Smooth muscle cell (in vitro differentiated cells): ENCODE data around the gene GMDS. TPM values are rescaled to one million over a fixed set of nuclear protein-coding genes. Genes with fewer than 3 reads are reported as not detected.

ENCODE experiments used
- DNase-seq: peaks from one replicate; lab custom pipeline; 2025; ENCODE audit not compliant: unreplicated experiment; lab: John Stamatoyannopoulos, UW
- H2AFZ ChIP-seq: fragments of 200-600 bp; sonication (generic); 2 replicates; pipeline ENCODE4 v1.6.0; 2016; ENCODE audit warnings: antibody characterized with exemption, low read depth, mild to moderate bottlenecking
- H3F3A ChIP-seq: fragments of 200-600 bp; sonication (generic); 2 replicates; pipeline ENCODE4 v1.6.0; 2017; ENCODE audit warnings: antibody characterized with exemption, low read depth
- H3K27ac ChIP-seq: fragments of 200-600 bp; sonication (generic); 2 replicates; pipeline ENCODE4 v1.5.1; 2016; ENCODE audit warnings: low read depth, mild to moderate bottlenecking
- H3K27me3 ChIP-seq: fragments of 200-600 bp; sonication (generic); 2 replicates; pipeline ENCODE4 v1.6.1; 2016; ENCODE audit warnings: low read depth, mild to moderate bottlenecking
- H3K36me3 ChIP-seq: fragments of 200-600 bp; sonication (generic); 2 replicates; pipeline ENCODE4 v1.5.1; 2016; ENCODE audit warnings: low read depth
- H3K4me1 ChIP-seq: fragments of 200-600 bp; sonication (generic); 2 replicates; pipeline ENCODE4 v1.5.1; 2016; ENCODE audit warnings: low read depth
- H3K4me2 ChIP-seq: fragments of 200-600 bp; sonication (generic); 2 replicates; pipeline ENCODE4 v1.6.0; 2016; ENCODE audit warnings: mild to moderate bottlenecking
- H3K4me3 ChIP-seq: fragments of 200-600 bp; sonication (generic); 2 replicates; pipeline ENCODE4 v1.5.1; 2016; ENCODE audit warnings: mild to moderate bottlenecking
- H3K79me2 ChIP-seq: fragments of 200-600 bp; sonication (generic); 2 replicates; pipeline ENCODE4 v1.6.0; 2016; ENCODE audit warnings: low read depth, mild to moderate bottlenecking
- H3K9ac ChIP-seq: fragments of 200-600 bp; sonication (generic); 2 replicates; pipeline ENCODE4 v1.6.0; 2016; ENCODE audit warnings: low read depth
- H3K9me3 ChIP-seq: fragments of 200-600 bp; sonication (generic); replicated peaks from 2 replicates; pipeline ENCODE4 v1.5.1; 2016; ENCODE audit warnings: low read depth
- H4K20me1 ChIP-seq: fragments of 200-600 bp; sonication (generic); 2 replicates; pipeline ENCODE4 v1.6.0; 2016; ENCODE audit warnings: low read depth
- WGBS: methylation state at CpG from one replicate; pipeline ENCODE4 v1.1.7; 2016; ENCODE audit warnings: low lambda C conversion rate; 5-methylcytosine and 5-hydroxymethylcytosine counted together
- polyA plus RNA-seq: library from polyadenylated mRNA; unstranded; fragments of >200 nt; fragmentation: Nextera tagmentation; extraction: Ambion mirVana; gene quantifications from 2 replicates; pipeline ENCODE4 v1.2.1, GENCODE V29; 2016
- total RNA-seq: library from RNA; depleted of rRNA; stranded (reverse); fragments of >200 nt; gene quantifications from 2 replicates; pipeline ENCODE4 v1.2.3, GENCODE V29; 2014
- TF ChIP-seq, protein P1 (sequence below): fragments of 200-600 bp; sonication (generic); IDR thresholded peaks from 2 replicates; pipeline ENCODE4 v1.5.1; 2017; ENCODE audit warnings: borderline replicate concordance, mild to moderate bottlenecking, antibody characterized with exemption; ENCODE audit not compliant: insufficient read depth, poor library complexity, severe bottlenecking

Gene GMDS
- total and polyA plus RNA-seq, 2 experiments from 2014 or later = 3.7 to 8.5 TPM

DNA sequence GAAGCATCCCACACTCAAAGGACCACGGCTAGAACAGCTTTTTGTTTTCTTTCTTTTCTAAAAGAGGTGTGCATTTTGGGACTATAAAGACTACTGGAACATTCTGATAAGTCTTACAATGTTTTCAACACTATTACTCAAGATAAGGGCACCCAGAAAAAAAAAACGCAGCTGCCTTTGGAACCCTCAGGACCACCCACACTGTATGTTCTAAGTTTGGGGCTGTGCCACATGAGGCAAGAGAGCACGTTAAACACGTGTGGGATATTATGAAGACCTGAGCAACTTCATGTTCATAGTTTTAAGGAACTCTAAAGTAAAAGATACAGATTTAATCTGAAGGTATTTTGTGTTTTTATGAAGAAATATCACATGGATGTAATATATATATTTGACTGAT lies 431.1 kb downstream of the GMDS start:
- Histone ChIP-seq H3K4me1 (no peaks in the 10 kb centered on the region), H3K36me3 (no peaks in the 10 kb centered on the region), H3K9ac (no peak overlapping the region), H3K79me2 (no peaks in the 10 kb centered on the region), H2AFZ (no peak overlapping the region), H3K9me3 (no peaks in the 10 kb centered on the region), H4K20me1 (no peaks in the 10 kb centered on the region), H3K4me2 (no peak overlapping the region), H3K4me3 (no peak overlapping the region), H3K27ac (no peak overlapping the region), H3F3A (no peaks in the 10 kb centered on the region), H3K27me3 (peaks cover 36% of the 10 kb centered on the region)
- TF ChIP-seq, protein P1, sequence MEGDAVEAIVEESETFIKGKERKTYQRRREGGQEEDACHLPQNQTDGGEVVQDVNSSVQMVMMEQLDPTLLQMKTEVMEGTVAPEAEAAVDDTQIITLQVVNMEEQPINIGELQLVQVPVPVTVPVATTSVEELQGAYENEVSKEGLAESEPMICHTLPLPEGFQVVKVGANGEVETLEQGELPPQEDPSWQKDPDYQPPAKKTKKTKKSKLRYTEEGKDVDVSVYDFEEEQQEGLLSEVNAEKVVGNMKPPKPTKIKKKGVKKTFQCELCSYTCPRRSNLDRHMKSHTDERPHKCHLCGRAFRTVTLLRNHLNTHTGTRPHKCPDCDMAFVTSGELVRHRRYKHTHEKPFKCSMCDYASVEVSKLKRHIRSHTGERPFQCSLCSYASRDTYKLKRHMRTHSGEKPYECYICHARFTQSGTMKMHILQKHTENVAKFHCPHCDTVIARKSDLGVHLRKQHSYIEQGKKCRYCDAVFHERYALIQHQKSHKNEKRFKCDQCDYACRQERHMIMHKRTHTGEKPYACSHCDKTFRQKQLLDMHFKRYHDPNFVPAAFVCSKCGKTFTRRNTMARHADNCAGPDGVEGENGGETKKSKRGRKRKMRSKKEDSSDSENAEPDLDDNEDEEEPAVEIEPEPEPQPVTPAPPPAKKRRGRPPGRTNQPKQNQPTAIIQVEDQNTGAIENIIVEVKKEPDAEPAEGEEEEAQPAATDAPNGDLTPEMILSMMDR = no peak
- DNase-seq = no peak
- 87% methylated on average over 4 of the region's 4 CpGs for WGBS

DNA sequence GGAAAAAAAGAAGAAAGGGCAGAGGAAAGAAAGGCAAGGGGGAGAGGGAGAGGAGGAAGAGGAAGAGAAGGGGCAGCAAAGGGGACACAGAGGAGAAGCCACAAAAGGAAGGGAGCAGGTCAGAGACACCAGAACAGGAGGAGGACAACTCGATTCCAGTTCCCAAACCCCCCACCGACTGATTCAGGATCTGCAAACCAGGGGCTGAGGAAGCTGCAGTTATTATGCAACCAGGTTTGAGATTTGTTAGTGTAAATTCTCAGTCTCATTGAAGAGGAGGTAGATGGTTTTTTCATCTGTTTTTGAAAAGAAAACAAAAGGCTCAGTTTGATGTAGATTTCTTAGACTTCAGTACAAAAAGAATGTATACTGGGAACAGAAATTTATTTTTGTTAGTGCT lies 432.9 kb downstream of the GMDS start:
- Histone ChIP-seq H3K36me3 (no peaks in the 10 kb centered on the region), H3K4me3 (no peak overlapping the region), H3K27me3 (peaks cover 36% of the 10 kb centered on the region), H3K27ac (no peak overlapping the region), H3K4me1 (no peaks in the 10 kb centered on the region), H3K9ac (no peak overlapping the region), H4K20me1 (no peaks in the 10 kb centered on the region), H3K4me2 (no peak overlapping the region), H3K9me3 (no peaks in the 10 kb centered on the region), H3K79me2 (no peaks in the 10 kb centered on the region), H2AFZ (no peak overlapping the region), H3F3A (no peaks in the 10 kb centered on the region)
- WGBS = 68% methylated on average over 2 of the region's 2 CpGs
- no peak for DNase-seq
- TF ChIP-seq, protein P1 = no peak

DNA sequence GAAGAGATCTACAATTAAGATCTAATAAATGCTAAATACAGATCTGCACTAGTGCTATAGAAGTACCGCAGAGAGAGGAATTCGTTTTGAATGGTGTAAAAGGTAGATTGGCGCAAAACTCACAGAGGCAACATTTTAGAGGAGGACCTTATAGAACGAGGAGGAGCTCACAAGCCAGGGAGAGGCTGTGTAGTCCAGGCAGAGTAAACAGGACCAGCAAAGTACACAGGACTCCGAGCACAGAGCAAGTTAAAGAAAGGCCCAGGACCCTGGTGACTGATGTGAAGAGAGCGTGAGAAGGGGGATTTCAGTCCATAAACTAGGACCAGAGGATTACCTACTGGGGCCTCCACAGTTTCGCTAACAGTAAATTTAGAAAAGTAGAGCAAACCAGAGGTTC lies 433.4 kb downstream of the GMDS start:
- WGBS = 89% methylated on average over 7 of the region's 7 CpGs
- H3K27me3 ChIP-seq = peaks cover 36% of the 10 kb centered on the region
- H3K4me2 ChIP-seq = no peak overlapping the region
- H3K27ac ChIP-seq = no peak overlapping the region
- no peaks in the 10 kb centered on the region for H4K20me1 ChIP-seq
- H3K4me3 ChIP-seq = no peak overlapping the region
- DNase-seq = no peak
- H3F3A ChIP-seq = no peaks in the 10 kb centered on the region
- no peaks in the 10 kb centered on the region for H3K79me2 ChIP-seq
- no peaks in the 10 kb centered on the region for H3K4me1 ChIP-seq
- no peak overlapping the region for H2AFZ ChIP-seq
- no peaks in the 10 kb centered on the region for H3K36me3 ChIP-seq
- no peak overlapping the region for H3K9ac ChIP-seq
- no peaks in the 10 kb centered on the region for H3K9me3 ChIP-seq
- TF ChIP-seq, protein P1 = no peak

DNA sequence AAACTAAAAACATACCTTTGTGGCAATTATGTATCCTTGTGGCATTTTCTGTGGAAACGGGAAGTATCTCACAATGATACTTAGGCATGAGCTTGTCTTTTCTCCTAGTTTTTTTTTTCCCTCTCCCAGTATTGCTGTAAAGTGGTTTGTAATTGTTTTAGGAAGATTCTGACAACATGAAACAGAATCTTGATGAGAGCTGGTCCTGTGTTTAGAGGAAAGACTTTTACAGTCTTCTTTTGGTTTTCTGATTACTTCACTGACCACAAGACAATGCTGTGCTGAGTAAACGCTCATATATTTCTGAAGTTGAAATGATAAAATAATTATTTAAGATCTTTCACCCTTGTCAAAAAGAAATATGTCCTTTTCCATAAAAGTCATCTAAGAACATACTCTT lies 434.5 kb downstream of the GMDS start:
- H3K27ac ChIP-seq = no peak overlapping the region
- no peak overlapping the region for H3K4me3 ChIP-seq
- no peaks in the 10 kb centered on the region for H3F3A ChIP-seq
- H3K9me3 ChIP-seq = no peaks in the 10 kb centered on the region
- H3K36me3 ChIP-seq = no peaks in the 10 kb centered on the region
- no peak overlapping the region for H2AFZ ChIP-seq
- no peak for DNase-seq
- no peaks in the 10 kb centered on the region for H4K20me1 ChIP-seq
- H3K9ac ChIP-seq = no peak overlapping the region
- no peak overlapping the region for H3K4me2 ChIP-seq
- no peaks in the 10 kb centered on the region for H3K4me1 ChIP-seq
- H3K27me3 ChIP-seq = peaks cover 28% of the 10 kb centered on the region
- WGBS = 91% methylated on average over 2 of the region's 2 CpGs
- TF ChIP-seq, protein P1 = no peak
- no peaks in the 10 kb centered on the region for H3K79me2 ChIP-seq
